SK-N-SH treated with all-trans-retinoic acid at 6 μM for 48 hours (cell line): ENCODE results near the gene FCAMR.

ENCODE experiments used
- ATAC-seq: fragments of 200-7000 bp; cut with Tn5 transposase; 3 replicates; pipeline ENCODE4 v1.9.1; 2020; ENCODE audit warnings: mild to moderate bottlenecking, moderate library complexity
- ARNTL ChIP-seq: fragments of 450-650 bp; formaldehyde crosslinking; IDR thresholded peaks from 2 replicates; pipeline ENCODE4 v1.5.0; 2020; ENCODE audit warnings: low read depth, mild to moderate bottlenecking, moderate library complexity, borderline replicate concordance
- BACH2 ChIP-seq: fragments of 250-450 bp; sonication (Bioruptor Pico); IDR thresholded peaks from 2 replicates; pipeline ENCODE4 v1.9.0; 2021; ENCODE audit warnings: mild to moderate bottlenecking, borderline replicate concordance
- CREB5 ChIP-seq: fragments of 250-450 bp; sonication (Bioruptor Pico); IDR thresholded peaks from 2 replicates; pipeline ENCODE4 v1.5.1; 2020; ENCODE audit warnings: low read depth, mild to moderate bottlenecking, moderate library complexity
- CSDC2 ChIP-seq: fragments of 250-450 bp; sonication (Bioruptor Pico); IDR thresholded peaks from 2 replicates; pipeline ENCODE4 v1.5.0; 2020; ENCODE audit warnings: mild to moderate bottlenecking, moderate library complexity
- ESRRG ChIP-seq: fragments of 250-450 bp; sonication (Bioruptor Pico); IDR thresholded peaks from 2 replicates; pipeline ENCODE4 v1.6.1; 2021; ENCODE audit warnings: mild to moderate bottlenecking
- ISL1 ChIP-seq: fragments of 250-450 bp; sonication (Bioruptor Pico); IDR thresholded peaks from 2 replicates; pipeline ENCODE4 v2.1.2; 2022; ENCODE audit warnings: mild to moderate bottlenecking, moderate library complexity
- PATZ1 ChIP-seq: fragments of 250-450 bp; sonication (Bioruptor Pico); IDR thresholded peaks from 2 replicates; pipeline ENCODE4 v1.8.0; 2020; ENCODE audit warnings: mild to moderate bottlenecking, moderate library complexity, borderline replicate concordance
- PPARA ChIP-seq: fragments of 250-450 bp; sonication (Bioruptor Pico); IDR thresholded peaks from 2 replicates; pipeline ENCODE4 v1.5.0; 2020; ENCODE audit warnings: mild to moderate bottlenecking, borderline replicate concordance
- RARB ChIP-seq: fragments of 250-450 bp; sonication (Bioruptor Pico); IDR thresholded peaks from 2 replicates; pipeline ENCODE4 v1.8.0; 2021; ENCODE audit warnings: mild to moderate bottlenecking, moderate library complexity
- TCF4 ChIP-seq: fragments of 250-450 bp; sonication (Bioruptor Pico); IDR thresholded peaks from 2 replicates; pipeline ENCODE4 v1.8.0; 2021; ENCODE audit warnings: mild to moderate bottlenecking, moderate library complexity, borderline replicate concordance
- TOX ChIP-seq: fragments of 250-450 bp; sonication (Bioruptor Pico); IDR thresholded peaks from 2 replicates; pipeline ENCODE4 v1.8.0; 2021; ENCODE audit warnings: mild to moderate bottlenecking, moderate library complexity, borderline replicate concordance
- ZC3H10 ChIP-seq: fragments of 250-450 bp; sonication (Bioruptor Pico); IDR thresholded peaks from 2 replicates; pipeline ENCODE4 v1.5.1; 2021; ENCODE audit warnings: mild to moderate bottlenecking, moderate library complexity
- ZFP3 ChIP-seq: fragments of 250-450 bp; sonication (Bioruptor Pico); IDR thresholded peaks from 2 replicates; pipeline ENCODE4 v1.5.0; 2020; ENCODE audit warnings: mild to moderate bottlenecking, moderate library complexity
- ZNF565 ChIP-seq: fragments of 450-650 bp; formaldehyde crosslinking; conservative IDR thresholded peaks from 2 replicates; pipeline ENCODE4 v1.5.0; 2020; ENCODE audit warnings: low read depth, mild to moderate bottlenecking, moderate library complexity
- ZNF70 ChIP-seq: fragments of 450-650 bp; formaldehyde crosslinking; IDR thresholded peaks from 2 replicates; pipeline ENCODE4 v1.5.0; 2020; ENCODE audit warnings: mild to moderate bottlenecking, moderate library complexity
- ZNF8 ChIP-seq: fragments of 450-650 bp; formaldehyde crosslinking; IDR thresholded peaks from 2 replicates; pipeline ENCODE4 v1.5.0; 2020; ENCODE audit warnings: mild to moderate bottlenecking, moderate library complexity
- TF ChIP-seq, protein P1 (sequence below): fragments of 250-450 bp; sonication (Bioruptor Pico); IDR thresholded peaks from 2 replicates; pipeline ENCODE4 v1.8.0; 2021; ENCODE audit warnings: low read depth, mild to moderate bottlenecking, moderate library complexity, borderline replicate concordance
- TF ChIP-seq, protein P2 (sequence below): fragments of 250-450 bp; sonication (Bioruptor Pico); IDR thresholded peaks from 2 replicates; pipeline ENCODE4 v1.5.0; 2020; ENCODE audit warnings: mild to moderate bottlenecking, moderate library complexity

FCAMR gene

DNA sequence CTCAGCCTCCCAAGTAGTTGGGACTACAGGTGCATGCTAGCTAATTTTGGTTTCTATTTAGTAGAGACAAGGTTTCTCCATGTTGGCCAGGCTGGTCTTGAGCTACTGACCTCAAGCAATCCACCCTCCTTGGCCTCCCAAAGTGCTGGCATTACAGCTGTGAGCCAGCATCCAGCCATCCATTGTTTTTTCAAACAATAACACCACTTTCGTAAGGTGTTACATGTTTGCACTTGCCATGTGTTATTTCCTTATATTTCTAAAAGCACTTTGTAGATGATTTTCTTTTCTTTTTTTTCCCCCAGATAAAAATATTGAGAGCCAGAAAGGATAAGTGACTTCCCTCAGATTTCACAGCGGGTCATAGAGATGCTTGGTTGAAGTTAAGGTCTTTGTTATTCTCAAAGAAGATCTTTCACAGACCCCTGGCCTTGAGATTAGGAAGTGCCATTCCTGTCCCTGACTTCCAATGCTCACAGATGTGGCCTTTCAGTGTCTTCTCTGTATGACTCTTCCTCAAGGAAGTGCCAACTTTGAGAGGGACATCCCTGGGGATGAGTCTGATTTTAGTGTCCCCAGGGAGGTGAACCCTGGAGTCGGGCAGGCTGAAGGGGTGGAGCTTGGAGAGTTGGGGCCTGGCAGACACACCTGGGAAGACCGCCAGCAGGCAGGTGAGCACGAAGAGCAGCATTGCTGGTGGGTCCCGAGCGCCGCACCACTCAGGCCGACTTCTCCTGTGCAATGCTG, 30.2 kb downstream of the FCAMR start (continued):
- TF ChIP-seq, protein P1, sequence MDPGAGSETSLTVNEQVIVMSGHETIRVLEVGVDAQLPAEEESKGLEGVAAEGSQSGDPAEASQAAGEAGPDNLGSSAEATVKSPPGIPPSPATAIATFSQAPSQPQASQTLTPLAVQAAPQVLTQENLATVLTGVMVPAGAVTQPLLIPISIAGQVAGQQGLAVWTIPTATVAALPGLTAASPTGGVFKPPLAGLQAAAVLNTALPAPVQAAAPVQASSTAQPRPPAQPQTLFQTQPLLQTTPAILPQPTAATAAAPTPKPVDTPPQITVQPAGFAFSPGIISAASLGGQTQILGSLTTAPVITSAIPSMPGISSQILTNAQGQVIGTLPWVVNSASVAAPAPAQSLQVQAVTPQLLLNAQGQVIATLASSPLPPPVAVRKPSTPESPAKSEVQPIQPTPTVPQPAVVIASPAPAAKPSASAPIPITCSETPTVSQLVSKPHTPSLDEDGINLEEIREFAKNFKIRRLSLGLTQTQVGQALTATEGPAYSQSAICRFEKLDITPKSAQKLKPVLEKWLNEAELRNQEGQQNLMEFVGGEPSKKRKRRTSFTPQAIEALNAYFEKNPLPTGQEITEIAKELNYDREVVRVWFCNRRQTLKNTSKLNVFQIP (CRISPR knock-in tag), result no peak
- TF ChIP-seq ZNF565, result no peak
- TF ChIP-seq TCF4, result no peak
- no peak for TF ChIP-seq ESRRG (CRISPR knock-in tag)

GRCh38 chr1:206939131-206939530, 31.1 kb downstream of the FCAMR start:
- TF ChIP-seq RARB (CRISPR knock-in tag) (no peak), PPARA (no peak), ZNF565 (no peak), ARNTL (CRISPR knock-in tag) (no peak), ZNF70 (CRISPR knock-in tag) (no peak), PATZ1 (CRISPR knock-in tag) (no peak), ZNF8 (CRISPR knock-in tag) (no peak), ZFP3 (CRISPR knock-in tag) (no peak), ISL1 (CRISPR knock-in tag) (no peak), CREB5 (CRISPR knock-in tag) (no peak), ZC3H10 (CRISPR knock-in tag) (no peak), CSDC2 (CRISPR knock-in tag) (no peak)
- TF ChIP-seq, protein P2, sequence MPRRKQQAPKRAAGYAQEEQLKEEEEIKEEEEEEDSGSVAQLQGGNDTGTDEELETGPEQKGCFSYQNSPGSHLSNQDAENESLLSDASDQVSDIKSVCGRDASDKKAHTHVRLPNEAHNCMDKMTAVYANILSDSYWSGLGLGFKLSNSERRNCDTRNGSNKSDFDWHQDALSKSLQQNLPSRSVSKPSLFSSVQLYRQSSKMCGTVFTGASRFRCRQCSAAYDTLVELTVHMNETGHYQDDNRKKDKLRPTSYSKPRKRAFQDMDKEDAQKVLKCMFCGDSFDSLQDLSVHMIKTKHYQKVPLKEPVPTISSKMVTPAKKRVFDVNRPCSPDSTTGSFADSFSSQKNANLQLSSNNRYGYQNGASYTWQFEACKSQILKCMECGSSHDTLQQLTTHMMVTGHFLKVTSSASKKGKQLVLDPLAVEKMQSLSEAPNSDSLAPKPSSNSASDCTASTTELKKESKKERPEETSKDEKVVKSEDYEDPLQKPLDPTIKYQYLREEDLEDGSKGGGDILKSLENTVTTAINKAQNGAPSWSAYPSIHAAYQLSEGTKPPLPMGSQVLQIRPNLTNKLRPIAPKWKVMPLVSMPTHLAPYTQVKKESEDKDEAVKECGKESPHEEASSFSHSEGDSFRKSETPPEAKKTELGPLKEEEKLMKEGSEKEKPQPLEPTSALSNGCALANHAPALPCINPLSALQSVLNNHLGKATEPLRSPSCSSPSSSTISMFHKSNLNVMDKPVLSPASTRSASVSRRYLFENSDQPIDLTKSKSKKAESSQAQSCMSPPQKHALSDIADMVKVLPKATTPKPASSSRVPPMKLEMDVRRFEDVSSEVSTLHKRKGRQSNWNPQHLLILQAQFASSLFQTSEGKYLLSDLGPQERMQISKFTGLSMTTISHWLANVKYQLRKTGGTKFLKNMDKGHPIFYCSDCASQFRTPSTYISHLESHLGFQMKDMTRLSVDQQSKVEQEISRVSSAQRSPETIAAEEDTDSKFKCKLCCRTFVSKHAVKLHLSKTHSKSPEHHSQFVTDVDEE (CRISPR knock-in tag), result no peak
- TF ChIP-seq, protein P1 (CRISPR knock-in tag), result no peak
- ATAC-seq, result no peak

DNA sequence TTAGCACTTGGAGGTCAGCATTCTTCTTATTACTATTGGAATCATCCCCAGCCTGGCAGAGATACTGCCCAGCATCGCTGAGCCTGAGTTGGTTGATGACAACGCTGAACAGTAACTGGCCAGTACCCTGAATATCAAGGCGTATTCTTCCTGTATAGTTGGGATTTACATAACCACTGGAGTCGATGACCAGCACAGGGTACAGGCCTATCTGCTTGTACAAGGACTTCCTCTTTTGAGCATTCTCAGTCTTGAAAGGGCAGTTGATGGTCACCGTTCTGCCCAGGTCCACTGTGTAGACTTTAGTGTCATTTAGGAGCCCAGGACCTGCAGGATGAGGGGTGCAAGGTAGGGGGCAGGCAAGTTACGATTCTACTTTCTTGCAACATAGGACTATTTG, 32.8 kb downstream of the FCAMR start:
- no peak for ATAC-seq
- no peak for TF ChIP-seq TCF4
- no peak for TF ChIP-seq CREB5 (CRISPR knock-in tag)
- no peak for TF ChIP-seq ZFP3 (CRISPR knock-in tag)
- no peak for TF ChIP-seq ZNF8 (CRISPR knock-in tag)
- TF ChIP-seq, protein P2 (CRISPR knock-in tag), result no peak
- no peak for TF ChIP-seq RARB (CRISPR knock-in tag)
- TF ChIP-seq TOX (CRISPR knock-in tag), result no peak
- TF ChIP-seq ISL1 (CRISPR knock-in tag), result no peak
- no peak for TF ChIP-seq BACH2 (CRISPR knock-in tag)
